HL-60/S4 (cell line): ENCODE measurements around the gene EAF1.
"Not testable (repeated sequence)": the region's sequence is repeated elsewhere in the genome, so short reads cannot be mapped to it uniquely, and the experiment has no call there.

Experiments used
- in situ Hi-C: fragments of 300-500 bp; cut with MboI; formaldehyde crosslinking; loops from 2 replicates; pipeline ENCODE4 v1.14.3; 2022; ENCODE audit warnings: low sequenced_read_pairs

Gene EAF1

GRCh38 chr3:15427182-15427880 is at the start of gene EAF1, which contains the start of gene METTL6:
Gene EAF1, plus strand, starts transcription at chr3:15427598. Its CDS starts 182 bp downstream, at chr3:15427780.
Gene METTL6, minus strand, starts transcription at chr3:15427544. Its CDS starts 1,033 bp downstream, at chr3:15426511.
- in situ Hi-C loops: no loop called here

DNA sequence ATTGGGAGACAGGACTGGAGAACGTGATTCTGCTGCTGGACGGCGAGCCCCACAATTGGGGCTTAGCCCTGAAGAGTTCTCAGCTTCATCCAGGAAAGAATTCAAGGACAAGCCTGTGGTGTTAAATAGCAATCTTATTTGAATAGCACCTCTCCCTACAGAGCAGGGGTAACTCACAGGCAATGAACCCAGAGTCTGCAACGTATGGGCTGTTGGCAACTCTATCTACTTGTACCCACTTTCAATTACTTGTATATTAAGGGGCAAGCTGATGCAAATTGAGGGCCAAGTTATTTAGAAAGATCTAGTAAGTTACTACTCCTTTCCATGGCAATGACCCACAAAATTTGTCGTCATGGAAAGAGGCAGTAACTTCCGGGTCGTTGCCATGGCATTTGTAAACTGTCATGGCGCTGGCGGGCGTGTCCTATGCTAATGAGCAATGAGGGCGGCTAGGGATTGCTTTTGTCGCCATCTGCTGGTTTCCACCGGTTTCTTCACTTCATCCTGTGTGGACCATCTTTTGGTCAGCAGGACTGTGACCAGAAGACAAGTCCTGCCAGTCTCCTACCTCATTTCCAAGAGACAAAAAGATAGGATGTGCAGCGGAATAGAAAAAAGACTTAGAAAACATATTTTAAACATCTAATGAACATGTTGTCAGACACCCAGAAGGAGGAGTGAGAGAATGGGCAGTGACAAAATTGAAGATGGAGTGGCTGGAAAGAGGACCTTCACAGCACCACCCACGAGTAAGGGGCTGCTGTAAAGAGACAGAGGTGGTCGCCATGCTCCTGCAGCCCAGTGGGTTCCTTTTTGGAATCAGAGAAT is 49.2 kb upstream of the EAF1 start:
- in situ Hi-C loops: no loop called here

- in situ Hi-C loops: loop anchor here (10.0 kb wide), 1 partner anchor 116 kb away; no protein-coding TSS in a partner anchor
These were observed 46.2 kb upstream of the EAF1 start for GRCh38 chr3:15380980-15381890.

DNA sequence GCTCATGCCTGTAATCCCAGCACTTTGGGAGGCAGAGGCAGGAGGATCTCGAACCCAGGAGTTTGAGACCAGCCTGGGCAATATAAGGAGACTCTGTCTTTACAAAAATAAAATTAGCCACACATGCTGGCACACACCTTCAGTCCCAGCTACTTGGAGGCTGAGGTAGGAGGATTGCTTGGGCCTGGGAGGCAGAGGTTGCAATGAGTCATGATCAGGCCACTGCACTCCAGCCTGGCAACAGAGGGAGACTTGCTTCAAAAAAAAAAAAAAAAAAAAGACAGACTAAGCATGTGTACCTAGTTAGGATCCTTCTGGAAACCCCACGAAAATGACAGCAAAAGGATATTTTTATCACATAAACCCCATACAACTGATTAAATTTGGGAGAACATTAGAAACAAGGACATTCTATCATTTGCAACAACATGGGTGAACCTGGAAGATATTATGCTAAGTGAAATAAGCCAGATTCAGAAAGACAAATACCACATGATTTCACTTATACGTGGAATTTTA is 44.9 kb upstream of the EAF1 start:
- in situ Hi-C loops: loop anchor here (10.0 kb wide), 1 partner anchor 118 kb away; no protein-coding TSS in a partner anchor

DNA sequence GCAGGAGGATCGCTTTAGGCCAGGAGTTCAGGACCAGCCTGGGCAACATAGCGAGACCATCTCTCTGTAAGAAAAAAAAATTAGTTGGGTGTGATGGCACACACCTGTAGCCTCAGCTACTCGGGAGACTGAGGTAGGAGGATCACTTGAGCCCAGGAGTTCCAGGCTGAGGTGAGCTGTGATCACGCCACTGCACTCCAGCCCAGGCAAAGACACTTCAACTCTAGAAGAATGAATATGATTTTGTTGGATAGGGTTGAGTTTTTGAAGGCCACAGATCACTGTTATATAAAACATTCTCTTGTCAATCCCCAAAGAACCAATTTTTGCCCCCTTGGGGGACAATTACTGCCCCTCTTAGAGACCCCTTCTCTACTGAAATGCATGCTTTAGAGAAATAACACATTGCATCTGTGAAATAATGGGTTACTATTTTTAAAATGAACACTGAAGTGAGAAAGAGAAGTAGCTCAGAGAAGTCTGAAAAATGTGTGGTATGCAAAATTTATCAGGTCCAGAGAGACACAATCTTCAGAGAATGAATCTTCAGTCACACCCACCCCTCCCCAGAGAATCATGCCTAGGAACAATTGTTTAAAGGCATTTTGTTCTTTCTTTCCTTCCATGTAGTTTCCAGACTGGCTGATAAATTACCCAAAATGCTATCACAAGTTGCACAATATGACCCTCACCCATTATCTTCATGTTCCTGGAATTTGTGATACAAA is 42.7 kb upstream of the EAF1 start:
- in situ Hi-C loops: loop anchor here (10.0 kb wide), 1 partner anchor 120 kb away; no protein-coding TSS in a partner anchor

- in situ Hi-C loops: loop anchor here (10.0 kb wide), 1 partner anchor 120 kb away; no protein-coding TSS in a partner anchor
These were observed 42.1 kb upstream of the EAF1 start for GRCh38 chr3:15385238-15385695.

DNA sequence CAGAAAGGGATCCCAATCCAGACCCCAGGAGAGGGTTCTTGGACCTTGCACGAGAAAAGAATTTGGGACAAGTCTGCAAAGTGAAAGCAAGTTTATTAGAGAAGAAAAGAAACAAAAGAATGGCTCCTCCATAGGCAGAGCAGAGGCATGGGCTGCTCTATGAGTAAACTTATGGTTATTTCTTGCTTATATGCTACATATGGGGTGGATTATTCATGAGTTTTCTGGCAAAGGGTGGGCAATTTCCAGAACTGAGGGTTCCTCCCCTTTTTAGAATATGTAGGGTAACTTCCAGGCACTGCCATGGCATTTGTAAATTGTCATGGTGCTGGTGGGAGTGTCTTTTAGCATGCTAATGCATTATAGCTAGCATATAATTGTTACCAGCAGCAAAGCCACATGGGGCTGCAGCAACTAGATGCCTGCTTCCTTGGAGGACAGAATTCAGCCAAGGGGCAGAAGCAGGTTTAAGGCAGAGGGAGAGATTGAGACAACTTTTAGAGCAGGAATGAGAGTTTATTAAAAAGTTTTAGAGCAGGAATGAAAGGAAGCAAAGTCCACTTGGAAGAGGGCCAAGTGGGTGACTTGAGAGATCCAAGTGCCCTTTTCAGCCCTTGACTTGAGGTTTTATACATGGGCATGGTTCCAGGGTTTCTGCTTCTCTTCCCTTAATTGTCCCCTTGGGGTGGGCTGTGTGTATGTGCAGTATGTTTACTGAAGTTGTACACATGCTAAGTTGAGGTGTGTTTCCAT is 41.3 kb upstream of the EAF1 start:
- in situ Hi-C loops: loop anchor here (10.0 kb wide), 1 partner anchor 121 kb away; no protein-coding TSS in a partner anchor

- in situ Hi-C loops: loop anchor here (10.0 kb wide), 1 partner anchor 122 kb away; no protein-coding TSS in a partner anchor
These were observed 40.8 kb upstream of the EAF1 start for GRCh38 chr3:15386654-15386955.

DNA sequence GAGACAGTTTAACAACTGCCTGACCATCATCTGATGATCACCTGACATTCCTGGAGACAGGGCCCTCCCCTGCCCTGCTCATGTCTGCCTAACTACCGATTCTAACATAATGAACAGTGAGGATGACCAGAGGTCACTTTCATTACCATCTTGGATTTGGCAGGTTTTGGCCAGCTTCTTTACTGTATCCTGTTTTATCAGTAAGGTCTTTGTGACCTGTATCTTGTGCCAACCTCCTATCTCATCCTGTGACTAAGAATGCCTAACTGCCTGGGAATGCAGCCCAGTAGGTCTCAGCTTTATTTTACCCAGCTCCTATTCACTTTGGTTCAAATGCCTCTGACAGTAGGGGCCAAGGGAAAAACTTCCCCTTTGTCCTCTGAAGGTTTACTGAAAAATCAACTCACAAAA is 40.2 kb upstream of the EAF1 start:
- in situ Hi-C loops: loop anchor here (10.0 kb wide), 1 partner anchor 122 kb away; no protein-coding TSS in a partner anchor

DNA sequence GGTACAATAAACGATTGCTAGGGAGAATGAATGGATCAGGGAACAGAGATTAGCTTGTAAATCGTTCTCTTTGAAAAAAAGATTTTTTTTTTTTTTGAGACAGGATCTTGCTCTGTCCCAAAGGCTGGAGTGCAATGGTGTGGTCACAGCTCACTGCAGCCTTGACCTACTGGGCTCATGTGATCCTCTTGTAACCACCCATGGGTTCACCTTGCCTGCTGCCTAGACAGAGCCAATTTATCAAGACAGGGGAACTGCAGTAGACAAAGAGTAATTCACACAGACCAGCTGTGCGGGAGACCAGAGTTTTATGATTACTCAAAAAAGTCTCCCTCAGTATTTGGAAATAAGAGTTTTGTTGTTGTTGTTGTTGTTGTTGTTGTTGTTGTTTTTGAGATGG is 39.7 kb upstream of the EAF1 start:
- in situ Hi-C loops: loop anchor here (10.0 kb wide), 1 partner anchor 123 kb away; no protein-coding TSS in a partner anchor

DNA sequence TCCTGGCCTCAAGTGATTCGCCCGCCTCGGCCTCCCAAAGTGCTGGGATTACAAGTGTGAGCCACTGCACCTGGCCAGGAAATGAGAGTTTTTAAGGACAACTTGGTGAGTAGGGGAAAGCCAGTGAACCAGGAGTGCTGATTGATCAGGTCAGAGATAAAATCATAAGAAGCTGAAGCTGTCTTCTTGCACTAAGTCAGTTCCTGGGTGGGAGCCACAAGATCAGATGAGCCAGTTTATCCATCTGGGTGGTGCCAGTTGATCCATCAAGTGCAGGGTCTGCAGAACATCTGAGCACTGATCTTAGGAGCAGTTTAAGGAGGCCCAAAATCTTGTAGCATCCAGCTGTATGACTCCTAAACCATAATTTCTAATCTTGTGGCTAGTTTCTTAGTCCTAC is 39.1 kb upstream of the EAF1 start:
- in situ Hi-C loops: loop anchor here (10.0 kb wide), 1 partner anchor 124 kb away; no protein-coding TSS in a partner anchor

GRCh38 chr3:15390460-15390859 is 36.9 kb upstream of the EAF1 start:
- in situ Hi-C loops: no loop called here

GRCh38 chr3:15391007-15391406 is 36.4 kb upstream of the EAF1 start:
- in situ Hi-C loops: no loop called here

- in situ Hi-C loops: not testable (repeated sequence)
These were observed 34.1 kb upstream of the EAF1 start for GRCh38 chr3:15393252-15393651.

DNA sequence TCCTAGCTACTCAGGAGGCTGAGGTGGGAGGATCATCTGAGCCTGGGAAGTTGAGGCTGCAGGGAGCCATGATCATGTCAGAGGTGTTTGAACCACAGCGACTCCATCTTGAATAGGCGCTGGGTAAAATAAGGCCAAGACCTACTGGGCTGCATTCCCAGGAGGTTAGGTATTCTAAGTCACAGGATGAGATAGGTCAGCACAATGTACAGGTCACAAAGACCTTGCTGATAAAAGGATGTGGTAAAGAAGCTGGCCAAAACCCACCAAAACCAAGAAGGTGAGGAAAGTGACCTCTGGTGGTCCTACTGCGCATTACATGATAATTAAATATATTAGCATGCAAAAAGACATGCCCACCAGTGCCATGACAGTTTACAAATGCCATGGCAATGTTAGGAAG is 28.7 kb upstream of the EAF1 start:
- in situ Hi-C loops: not testable (repeated sequence)

DNA sequence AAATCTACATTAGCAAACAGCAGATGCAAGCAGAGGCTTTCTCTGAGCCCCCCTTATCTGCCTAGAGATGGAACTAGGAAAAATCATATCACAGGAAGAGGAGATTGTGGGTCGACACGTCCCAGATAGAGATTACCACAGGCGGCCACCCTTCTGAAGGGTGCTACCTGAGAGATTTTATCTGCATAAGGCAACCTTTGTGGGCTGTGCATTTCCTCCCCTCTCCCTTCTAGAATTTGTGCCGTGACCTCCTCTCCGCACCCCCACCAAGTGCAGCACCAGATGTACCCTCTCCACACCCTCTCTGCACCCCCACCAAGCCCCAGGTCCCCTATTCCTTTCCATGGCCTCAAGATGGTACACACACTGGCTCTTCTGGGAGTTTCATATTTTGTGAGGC is 27.4 kb upstream of the EAF1 start:
- in situ Hi-C loops: loop anchor here (25.0 kb wide), 1 partner anchor 463 kb away; the partner anchor contains the start of gene NR2C2

- in situ Hi-C loops: loop anchor here (25.0 kb wide), 1 partner anchor 465 kb away; the partner anchor contains the start of gene NR2C2
These were observed 25.5 kb upstream of the EAF1 start for GRCh38 chr3:15401936-15402335.

- in situ Hi-C loops: loop anchor here (25.0 kb wide), 1 partner anchor 466 kb away; the partner anchor contains the start of gene NR2C2
These were observed 23.9 kb upstream of the EAF1 start for GRCh38 chr3:15403495-15403894.
